Retinal pigment epithelial cell (primary cell): Measurements from ENCODE around the gene TGM2.
A peak's percentile ranks its signal among the peaks of the same experiment; 100 is the strongest.

ENCODE experiments used
- DNase-seq: peaks from one replicate; pipeline ENCODE4 v3.0.0-alpha.2; 2010; ENCODE audit warnings: low read depth
- H3K4me3 ChIP-seq: 2 replicates; pipeline ENCODE4 v1.5.1; 2011; ENCODE audit warnings: mild to moderate bottlenecking, low read length, control low read depth, moderate library complexity
- TF ChIP-seq, protein P1 (sequence below): conservative IDR thresholded peaks from 2 replicates; pipeline ENCODE4 v1.5.1; 2011; ENCODE audit warnings: low read depth, low read length, control low read depth, inconsistent platforms

TGM2 gene

DNA sequence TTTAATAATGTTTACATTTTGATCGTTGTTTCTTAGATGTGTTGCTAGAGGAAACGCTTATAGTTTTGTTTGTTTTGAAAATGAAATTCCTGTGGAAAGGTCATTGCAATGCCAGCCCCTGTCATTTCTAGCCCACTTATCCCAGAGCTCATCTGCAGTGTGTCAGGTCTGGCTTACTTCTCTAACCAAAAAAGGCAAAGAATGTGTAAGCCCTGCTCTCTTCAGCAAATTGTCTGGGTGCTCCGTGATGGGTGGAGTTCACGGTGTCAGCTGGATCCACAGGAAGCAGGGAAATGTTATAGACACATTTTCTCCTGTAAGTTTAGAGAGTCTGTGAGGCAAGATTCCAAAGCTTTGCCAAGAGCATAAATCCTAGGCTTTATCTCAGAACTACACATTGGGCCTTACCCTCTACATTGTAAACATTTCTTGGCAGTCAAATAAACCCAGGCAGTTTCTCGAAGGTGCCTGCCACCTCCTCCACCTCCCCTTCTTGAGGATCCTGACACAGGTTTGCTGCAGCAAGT is 80.6 kb downstream of the TGM2 start:
- TF ChIP-seq, protein P1, sequence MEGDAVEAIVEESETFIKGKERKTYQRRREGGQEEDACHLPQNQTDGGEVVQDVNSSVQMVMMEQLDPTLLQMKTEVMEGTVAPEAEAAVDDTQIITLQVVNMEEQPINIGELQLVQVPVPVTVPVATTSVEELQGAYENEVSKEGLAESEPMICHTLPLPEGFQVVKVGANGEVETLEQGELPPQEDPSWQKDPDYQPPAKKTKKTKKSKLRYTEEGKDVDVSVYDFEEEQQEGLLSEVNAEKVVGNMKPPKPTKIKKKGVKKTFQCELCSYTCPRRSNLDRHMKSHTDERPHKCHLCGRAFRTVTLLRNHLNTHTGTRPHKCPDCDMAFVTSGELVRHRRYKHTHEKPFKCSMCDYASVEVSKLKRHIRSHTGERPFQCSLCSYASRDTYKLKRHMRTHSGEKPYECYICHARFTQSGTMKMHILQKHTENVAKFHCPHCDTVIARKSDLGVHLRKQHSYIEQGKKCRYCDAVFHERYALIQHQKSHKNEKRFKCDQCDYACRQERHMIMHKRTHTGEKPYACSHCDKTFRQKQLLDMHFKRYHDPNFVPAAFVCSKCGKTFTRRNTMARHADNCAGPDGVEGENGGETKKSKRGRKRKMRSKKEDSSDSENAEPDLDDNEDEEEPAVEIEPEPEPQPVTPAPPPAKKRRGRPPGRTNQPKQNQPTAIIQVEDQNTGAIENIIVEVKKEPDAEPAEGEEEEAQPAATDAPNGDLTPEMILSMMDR, result no peak
- no peak overlapping the region for H3K4me3 ChIP-seq
- DNase-seq, result peak; percentile 73

DNA sequence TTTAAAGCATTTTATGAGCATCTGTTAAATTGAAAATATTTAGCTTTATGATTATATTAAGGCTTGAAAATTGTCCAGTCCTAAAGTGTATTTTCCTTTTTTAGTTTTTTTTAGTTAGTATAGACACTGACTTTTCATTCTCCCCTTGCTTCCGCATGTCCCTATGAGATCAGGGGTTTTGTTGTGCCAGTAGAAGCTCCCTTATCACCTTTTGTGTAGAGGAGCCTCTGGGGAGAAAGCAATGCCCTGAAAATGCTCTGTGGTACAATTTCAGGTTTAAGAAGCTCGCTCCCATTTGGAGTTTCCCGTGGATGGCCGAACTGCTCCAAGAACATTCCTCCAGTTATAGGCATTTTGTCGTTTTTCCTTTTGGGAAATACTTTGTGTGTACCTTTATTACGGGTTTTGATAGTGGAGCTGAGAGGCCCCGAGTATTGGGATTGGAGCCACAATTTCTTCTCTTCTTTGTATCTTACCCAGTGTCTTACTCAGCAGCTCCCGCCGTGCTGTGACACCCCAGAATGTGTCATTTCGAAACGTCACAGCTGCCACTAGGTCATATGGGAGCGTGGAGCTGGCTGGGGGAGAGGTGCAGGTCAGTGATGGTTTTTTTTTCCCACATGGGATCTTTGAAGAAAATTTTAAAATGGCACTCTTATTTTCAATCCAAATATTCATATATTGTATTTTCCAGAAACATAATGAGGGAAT is 81.6 kb downstream of the TGM2 start:
- H3K4me3 ChIP-seq, result no peak overlapping the region
- no peak for DNase-seq
- TF ChIP-seq, protein P1, result no peak

DNA sequence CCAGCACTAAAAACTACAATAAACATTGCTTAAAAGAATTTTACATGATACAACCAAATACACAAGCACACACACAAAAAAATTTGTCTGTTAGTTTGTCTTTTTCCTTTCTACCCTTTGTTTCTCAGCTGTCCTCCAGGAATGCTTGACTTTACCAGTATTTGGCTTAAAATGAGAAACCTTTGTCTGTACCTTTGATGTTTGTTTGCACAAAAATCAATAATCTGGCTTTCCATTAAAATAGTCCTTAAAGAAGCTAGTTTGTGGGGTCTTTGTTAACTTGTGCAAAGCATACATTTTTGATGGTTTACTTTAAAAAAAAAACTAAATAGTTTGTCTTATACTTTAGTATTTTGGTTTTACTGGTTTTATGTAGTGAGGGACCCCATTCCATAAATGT is 82.2 kb downstream of the TGM2 start:
- DNase-seq, result no peak
- no peak overlapping the region for H3K4me3 ChIP-seq
- TF ChIP-seq, protein P1, result no peak

DNA sequence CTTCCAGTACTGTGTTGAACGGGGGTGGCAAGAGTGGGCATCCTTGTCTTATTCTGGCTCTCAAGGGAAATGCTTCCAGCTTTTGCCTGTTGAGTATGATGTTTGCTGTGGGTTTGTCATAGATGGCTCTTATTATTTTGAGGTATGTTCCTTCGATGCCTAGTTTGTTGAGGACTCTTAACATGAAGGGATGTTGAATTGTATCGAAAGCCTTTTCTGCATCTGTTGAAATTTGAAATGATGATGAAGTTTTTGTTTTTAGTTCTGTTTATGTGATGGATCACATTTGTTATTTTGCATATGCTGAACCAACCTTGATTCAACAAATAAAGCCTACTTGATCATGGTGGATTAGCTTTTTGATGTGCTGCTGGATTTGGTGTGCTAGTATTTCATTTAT is 83.5 kb downstream of the TGM2 start:
- H3K4me3 ChIP-seq, result no peak overlapping the region
- no peak for DNase-seq
- TF ChIP-seq, protein P1, result no peak

DNA sequence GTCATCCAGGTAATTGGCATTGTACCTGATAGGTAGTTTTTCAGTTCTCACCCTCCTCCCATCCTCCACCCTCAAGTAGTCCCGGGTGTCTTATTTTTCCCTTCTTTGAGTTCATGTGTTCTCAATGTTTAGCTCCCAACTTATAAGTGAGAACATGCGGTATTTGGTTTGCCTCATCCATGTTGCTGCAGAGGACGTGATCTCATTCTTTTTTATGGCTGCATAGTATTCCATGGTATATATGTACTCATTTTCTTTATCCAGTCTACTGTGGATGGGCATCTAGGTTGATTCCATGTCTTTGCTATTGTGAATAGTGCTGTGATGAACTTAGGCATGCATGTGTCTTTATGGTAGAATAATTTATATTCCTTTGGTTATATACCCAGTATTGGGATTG is 85.7 kb downstream of the TGM2 start:
- TF ChIP-seq, protein P1, result no peak
- no peak overlapping the region for H3K4me3 ChIP-seq
- no peak for DNase-seq

DNA sequence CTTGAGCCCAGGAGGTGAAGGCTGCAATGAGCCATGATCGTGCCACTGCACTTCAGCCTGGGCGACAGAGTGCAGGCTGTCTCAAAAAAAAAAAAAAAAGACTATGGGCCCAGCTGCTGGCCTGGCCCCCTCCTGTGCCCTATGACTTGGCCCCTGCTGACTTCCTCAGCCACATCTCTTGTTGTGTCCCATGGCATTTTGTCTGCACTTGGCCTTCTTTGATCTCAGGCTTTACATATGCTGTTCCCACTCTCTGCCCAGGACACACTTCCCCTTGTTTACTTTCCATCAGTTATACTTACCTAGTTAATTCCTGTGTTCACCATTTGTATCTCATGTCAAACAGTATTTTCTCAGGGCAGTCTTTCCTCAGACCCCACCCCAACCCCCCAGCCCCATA is 87.0 kb downstream of the TGM2 start:
- H3K4me3 ChIP-seq, result no peak overlapping the region
- DNase-seq, result no peak
- TF ChIP-seq, protein P1, result no peak
